GM12875 (cell line): Measurements from ENCODE around the gene EZH1.
"Not testable (repeated sequence)": the region's sequence is repeated elsewhere in the genome, so short reads cannot be mapped to it uniquely, and the experiment has no call there.

Source experiments
- H3K4me3 ChIP-seq: one replicate; pipeline ENCODE4 v1.5.1; 2011; ENCODE audit warnings: low read depth, low read length, control low read depth
- TF ChIP-seq, protein P1 (sequence below): IDR thresholded peaks from 2 replicates; pipeline ENCODE4 v1.5.1; 2011; ENCODE audit warnings: low read depth, mild to moderate bottlenecking, control low read depth, inconsistent platforms, low read length, moderate library complexity, borderline replicate concordance; ENCODE audit not compliant: insufficient read depth

EZH1 gene

DNA sequence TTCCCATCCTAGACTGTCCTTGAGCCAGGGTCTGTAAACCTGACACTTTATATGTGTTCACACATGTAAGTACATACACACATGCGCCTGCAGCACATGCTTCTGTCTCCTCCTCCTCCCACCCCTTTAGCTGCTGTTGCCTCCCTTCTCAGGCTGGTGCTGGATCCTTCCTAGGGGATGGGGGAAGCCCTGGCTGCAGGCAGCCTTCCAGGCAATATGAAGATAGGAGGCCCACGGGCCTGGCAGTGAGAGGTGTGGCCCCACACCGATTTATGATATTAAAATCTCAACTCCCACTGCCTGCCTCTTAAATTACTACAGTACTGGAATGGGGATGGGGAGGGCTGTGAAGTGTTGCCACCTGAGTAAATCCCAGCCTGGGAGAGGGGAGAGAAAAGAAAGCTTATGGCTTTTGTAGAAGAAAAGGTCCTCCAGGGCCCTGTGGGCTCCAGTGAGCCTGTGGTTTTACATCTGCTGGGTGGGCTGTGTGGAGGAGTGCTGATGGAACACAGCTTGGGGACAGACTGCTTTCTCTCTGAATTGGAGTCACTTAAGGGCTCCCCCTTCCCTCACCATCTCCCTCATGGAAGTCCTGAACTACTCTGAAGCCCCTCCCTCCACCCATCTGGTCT, 34.6 kb upstream of the EZH1 start:
- TF ChIP-seq, protein P1, sequence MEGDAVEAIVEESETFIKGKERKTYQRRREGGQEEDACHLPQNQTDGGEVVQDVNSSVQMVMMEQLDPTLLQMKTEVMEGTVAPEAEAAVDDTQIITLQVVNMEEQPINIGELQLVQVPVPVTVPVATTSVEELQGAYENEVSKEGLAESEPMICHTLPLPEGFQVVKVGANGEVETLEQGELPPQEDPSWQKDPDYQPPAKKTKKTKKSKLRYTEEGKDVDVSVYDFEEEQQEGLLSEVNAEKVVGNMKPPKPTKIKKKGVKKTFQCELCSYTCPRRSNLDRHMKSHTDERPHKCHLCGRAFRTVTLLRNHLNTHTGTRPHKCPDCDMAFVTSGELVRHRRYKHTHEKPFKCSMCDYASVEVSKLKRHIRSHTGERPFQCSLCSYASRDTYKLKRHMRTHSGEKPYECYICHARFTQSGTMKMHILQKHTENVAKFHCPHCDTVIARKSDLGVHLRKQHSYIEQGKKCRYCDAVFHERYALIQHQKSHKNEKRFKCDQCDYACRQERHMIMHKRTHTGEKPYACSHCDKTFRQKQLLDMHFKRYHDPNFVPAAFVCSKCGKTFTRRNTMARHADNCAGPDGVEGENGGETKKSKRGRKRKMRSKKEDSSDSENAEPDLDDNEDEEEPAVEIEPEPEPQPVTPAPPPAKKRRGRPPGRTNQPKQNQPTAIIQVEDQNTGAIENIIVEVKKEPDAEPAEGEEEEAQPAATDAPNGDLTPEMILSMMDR: no peak
- H3K4me3 ChIP-seq: no peak overlapping the region

- H3K4me3 ChIP-seq: no peak overlapping the region
- TF ChIP-seq, protein P1: no peak
Observed at GRCh38 chr17:42778570-42778969, 33.7 kb upstream of the EZH1 start.

DNA sequence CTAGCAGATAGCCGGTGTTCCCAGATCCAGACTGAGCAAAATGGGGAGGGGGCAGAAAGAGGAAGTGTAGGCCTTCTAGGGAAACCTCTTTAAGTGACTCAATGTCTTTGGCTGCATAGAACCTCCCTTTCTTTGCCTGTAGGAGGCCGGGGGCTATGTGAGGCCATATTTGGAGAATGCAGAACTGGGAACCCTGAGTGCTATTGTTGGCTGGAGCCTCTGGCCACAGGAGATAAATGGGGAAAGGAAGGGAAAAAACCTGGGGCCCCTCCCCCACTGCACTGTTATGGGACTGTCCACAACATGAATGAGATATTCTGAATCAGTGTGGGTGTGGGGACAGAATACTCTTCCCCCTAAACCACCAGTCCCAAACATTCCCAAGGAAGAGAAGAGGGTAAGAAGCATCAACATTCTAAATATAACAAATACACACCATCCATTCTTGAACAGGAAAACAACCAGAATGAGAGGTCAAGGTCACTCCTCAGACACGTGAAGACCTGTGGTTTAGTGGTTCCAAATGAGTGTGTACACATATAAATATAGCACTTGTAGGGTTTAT, 30.8 kb upstream of the EZH1 start:
- TF ChIP-seq, protein P1: no peak
- H3K4me3 ChIP-seq: no peak overlapping the region

GRCh38 chr17:42774066-42774745, 29.4 kb upstream of the EZH1 start:
- TF ChIP-seq, protein P1: no peak
- peak overlapping the region; percentile 71 for H3K4me3 ChIP-seq

DNA sequence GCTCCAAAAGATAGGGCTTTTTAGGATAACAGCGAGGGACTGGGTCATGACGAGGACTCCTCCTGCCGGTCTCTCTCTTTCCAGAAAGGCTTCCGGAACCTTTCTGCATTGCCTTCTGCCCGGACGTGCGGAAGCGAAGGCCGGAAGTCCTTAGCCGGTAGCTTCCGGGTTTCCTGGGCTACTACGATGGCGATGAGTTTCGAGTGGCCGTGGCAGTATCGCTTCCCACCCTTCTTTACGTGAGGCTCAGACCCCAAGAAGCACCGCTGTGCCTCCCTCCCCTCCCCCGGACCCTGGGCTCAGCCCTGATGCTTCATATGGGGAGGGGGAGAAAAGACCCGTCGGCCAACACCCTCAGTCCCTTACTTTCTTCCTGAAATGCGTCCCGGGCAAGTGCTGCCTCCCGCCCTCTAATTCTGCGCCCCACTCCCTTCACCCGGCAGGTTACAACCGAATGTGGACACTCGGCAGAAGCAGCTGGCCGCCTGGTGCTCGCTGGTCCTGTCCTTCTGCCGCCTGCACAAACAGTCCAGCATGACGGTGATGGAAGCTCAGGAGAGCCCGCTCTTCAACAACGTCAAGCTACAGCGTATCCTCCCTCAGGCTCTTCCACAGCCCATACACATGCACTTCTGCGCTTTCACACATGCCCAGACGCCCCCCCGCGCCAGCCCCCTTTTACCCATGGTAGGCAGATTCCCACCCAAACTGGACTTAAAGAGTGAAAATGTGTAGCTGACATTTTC, 28.6 kb upstream of the EZH1 start, which contains the start of gene VPS25:
Gene VPS25, plus strand, starts transcription at position 160 of the 746 bp plus-strand sequence. Its CDS starts 27 bp downstream, at position 187.
- TF ChIP-seq, protein P1: no peak
- peak within 1 kb of the TSS; percentile 71 for H3K4me3 ChIP-seq

DNA sequence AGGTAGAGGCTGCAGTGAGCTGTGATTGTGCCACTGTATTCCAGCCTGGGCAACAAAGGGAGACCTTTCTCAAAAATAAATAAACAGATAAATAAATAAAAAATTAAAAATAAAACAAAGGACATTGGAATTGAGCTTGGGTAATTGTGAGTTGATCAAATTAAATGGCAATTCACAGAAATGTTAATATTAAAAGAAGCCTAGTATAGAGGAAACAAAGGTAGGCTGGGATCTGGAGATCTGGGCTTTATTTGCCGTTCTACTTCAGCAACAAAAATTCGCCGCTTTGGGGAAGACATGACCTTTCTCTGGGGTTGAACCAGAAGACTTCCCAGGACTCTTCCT, 28.1 kb upstream of the EZH1 start:
- TF ChIP-seq, protein P1: no peak
- peak overlapping the region; percentile 71 for H3K4me3 ChIP-seq

GRCh38 chr17:42769964-42770363, 25.1 kb upstream of the EZH1 start:
- H3K4me3 ChIP-seq: not testable (repeated sequence)

GRCh38 chr17:42768006-42768405, 23.2 kb upstream of the EZH1 start:
- not testable (repeated sequence) for H3K4me3 ChIP-seq
